ENCODE results near the gene TMEM138.
A peak's percentile ranks its signal among the peaks of the same experiment; 100 is the strongest.

Gene TMEM138

DNA sequence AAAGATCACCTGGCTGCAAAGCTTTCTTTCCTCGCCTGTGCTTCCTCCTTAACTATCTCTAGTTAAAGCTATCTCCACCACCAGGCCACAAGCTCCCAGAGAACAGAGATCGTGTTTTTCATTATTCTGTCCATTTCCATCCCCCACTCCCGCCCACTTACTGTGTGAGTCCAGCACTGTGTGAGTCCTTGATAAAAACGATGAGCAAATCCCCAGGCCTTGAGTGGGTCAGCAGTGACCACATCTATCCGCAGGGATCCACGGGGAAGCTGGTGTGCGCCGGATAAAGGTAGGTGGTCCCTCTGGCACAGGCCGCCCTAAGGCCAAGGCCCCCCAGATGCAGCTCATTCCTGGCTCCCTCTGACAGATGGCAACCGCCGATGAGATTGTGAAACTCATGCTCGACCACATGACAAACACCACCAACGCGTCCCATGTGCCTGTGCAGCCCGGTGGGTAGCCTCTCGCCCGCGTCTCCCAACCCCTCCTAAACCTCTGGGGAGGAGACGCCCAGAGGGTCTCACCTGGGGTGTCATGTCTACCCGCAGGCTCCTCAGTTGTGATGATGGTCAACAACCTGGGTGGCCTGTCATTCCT, 19.9 kb upstream of the TMEM138 start:
- no peak for DNase-seq (ENCODE audit: low spot score)

DNA sequence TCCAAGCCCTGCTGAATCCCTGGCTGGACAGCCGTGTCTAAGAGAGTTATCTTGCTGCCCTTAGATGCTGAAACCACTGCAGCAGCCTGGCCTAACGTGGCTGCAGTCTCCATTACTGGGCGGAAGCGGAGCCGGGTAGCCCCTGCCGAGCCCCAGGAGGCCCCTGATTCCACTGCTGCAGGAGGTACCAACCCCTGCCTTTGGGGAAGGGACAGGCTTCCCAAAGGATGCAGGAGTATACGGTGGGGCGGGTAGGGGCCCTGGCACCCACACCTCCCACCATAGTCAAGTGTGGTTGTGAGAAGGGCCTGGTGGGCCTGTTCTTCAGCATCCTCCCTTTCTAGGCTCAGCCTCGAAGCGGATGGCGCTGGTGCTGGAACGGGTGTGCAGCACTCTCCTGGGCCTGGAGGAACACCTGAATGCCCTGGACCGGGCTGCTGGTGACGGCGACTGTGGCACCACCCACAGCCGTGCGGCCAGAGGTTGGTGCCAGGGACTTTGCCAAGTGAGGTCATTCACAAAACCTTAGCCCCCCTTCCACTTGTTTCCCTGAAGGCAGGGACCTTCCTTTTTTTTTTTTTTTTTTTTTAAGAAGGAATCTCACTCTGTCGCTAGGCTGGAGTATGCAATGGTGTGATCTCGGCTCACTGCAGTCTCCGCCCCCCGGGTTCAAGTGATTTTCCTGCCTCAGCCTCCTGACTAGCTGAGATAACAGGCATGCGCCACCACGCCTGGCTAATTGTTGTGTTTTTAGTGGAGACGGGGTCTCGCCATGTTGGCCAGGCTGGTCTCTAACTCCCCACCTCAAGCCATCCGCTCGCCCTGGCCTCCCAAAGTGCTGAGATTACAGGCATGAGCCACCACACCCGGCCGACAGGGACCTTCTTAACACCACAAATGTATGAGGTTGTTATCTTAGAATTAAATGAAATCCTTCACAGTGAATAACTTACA, 18.1 kb upstream of the TMEM138 start:
- DNase-seq (ENCODE audit: low spot score): no peak

DNA sequence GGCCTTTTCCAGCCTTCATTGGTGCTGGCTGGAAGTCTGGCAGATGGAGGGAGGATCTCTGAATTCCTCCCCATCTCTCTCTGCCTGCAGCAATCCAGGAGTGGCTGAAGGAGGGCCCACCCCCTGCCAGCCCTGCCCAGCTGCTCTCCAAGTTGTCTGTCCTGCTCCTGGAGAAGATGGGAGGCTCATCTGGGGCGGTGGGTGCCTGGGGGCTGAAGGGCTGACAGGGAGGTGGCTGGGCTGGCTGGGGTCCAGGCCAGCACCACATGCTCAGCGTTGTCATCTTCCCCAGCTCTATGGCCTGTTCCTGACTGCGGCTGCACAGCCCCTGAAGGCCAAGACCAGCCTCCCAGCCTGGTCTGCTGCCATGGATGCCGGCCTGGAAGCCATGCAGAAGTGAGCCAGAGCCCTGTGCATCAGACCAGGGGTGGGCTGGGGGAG, 17.0 kb upstream of the TMEM138 start:
- no peak for DNase-seq (ENCODE audit: low spot score)

DNA sequence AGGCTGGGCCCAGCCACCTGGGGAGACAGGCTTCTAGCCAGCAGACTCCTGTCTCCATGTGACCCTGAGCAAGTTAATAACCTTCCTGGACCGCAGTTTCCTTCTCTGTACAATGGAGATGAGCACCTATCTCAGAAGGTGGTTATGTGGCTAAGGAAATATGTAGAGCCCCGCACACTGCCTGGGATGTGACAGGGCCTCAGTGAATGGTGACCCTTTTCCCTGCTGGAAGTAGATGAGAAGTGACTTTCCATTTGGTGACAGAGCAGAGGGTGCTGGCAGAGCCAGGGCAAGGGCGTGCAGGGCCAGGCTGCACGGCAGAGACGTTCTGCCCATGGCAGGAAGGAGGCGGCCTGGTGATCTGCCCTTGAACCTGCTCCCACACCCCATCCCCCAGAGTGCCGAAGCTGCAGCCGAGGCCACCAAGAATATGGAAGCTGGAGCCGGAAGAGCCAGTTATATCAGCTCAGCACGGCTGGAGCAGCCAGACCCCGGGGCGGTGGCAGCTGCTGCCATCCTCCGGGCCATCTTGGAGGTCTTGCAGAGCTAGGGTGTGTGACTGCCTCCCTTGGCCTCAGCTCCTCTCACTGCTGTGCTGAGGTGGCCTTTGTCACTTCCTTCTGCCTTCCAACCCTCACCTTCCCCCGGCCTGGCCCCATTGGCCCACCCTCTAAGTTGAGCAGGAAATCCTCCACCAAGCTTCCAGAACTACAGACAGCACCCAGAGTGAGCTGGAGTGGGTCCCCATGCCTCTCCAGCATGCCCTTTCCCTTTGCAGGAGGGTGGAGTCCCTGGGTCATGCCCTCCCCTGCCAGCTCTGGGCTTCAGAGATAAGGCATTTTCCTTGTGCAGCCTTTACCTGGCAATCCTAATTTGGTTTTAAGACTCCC, 16.0 kb upstream of the TMEM138 start:
- DNase-seq (ENCODE audit: low spot score): no peak

DNA sequence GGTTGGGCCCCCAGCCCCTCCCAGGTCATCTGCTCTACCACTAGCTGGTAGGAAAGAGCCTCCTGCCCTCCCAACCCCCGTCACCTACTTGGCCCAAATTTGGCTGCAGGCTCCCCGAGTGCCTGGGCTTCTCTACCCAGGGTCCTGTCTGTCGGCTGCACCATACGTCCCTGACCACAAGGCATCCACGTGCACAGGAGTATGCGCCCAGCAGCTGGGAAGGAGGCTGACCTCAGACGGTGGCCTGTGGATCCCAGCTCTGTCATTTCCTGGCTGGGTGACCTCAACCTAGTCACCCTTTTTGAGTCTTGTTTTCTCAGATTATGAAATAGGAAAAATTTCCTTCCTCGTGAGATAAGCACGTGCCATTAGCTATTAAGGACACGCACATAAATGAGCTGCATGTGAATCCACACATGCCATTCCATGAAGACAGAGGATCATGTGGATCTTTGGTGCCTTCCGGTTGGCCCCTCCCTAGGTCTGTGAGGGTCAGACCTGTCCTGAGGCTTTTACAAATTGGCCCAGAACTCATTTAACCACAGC, 14.2 kb upstream of the TMEM138 start:
- no peak for DNase-seq (ENCODE audit: low spot score)

DNA sequence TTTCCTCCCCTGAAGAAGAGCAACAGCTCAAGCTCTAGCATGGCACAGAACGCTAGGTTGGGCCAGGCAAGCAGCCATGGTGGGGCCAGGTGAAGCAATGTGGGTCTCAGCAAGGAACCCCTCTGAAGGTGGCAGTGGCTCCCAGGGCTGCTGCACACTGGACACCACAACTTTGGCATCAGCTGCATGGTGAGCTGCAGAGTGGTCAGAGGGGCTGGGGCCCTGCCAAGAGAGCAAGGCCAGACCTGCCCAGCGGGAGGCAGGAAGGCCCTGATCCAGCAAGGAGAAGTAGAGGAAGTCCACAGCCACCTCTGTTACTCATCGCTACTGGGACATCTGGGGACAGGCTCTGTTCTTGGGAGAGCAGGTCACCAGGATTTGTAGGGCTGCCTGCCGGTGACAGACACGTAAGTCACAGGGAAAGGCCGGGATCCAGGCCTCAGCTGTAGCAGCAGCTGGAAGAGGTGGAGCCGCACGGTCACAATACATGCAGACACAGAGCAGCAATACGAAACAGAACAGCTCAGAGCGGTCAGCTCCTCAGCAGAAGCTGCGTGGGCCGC, 12.9 kb upstream of the TMEM138 start:
- no peak for DNase-seq (ENCODE audit: low spot score)

DNA sequence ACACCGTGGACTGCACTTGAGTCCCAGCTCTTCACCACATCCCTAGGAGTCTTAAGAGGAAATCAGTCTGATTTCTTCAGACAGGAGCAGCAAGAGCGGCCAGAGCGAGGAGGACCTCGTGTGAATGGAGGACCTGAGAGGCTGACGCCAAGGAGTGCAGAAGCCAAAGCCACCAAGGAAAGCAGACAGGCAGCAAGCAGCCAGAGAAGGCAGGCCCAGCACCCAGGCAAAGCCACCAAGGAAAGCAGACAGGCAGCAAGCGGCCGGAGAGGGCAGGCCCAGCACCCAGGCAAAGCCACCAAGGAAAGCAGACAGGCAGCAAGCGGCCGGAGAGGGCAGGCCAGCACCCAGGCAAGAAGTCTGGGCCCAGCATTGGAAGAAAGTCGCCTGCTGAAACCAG, 12.3 kb upstream of the TMEM138 start:
- no peak for DNase-seq (ENCODE audit: low spot score)

DNA sequence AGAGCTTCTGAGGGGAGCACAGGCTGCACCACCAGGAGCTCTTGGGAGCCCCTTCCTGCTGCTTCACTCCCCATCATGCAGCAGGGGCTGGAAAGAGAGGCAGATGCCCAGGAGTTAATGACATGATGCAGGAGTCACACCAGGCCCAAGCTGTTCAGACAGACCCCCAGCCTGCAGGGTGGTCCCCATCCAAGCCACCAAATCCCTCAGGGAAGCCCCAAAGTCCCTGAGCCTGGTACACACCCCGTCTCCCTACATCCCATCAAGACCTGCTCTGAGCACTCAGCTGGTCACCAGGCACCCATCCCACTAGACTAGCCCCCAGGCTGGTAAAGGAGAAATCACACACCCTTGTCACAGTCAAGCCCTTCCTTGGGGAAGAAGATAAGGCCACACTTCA, 11.8 kb upstream of the TMEM138 start:
- no peak for DNase-seq (ENCODE audit: low spot score)

DNA sequence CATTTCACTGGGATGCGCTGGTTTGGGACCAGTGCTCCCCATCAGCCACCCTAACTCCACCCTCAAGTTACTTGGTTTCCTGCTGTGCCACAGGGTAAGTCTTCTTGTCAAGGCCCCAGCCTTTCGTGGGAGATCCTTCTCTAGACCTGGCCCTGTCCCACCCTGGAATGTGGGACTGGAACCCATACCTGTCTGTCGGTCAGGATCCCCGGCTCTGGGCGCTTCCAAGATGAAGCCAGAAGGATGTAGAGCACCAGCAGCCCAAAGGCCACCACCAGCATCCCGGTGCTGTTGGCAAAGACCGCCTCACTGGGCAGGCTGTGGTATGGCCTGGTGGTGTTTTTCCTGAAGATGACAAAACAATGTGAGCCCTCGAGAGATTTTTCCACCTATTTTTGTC, 11.4 kb upstream of the TMEM138 start:
- no peak for DNase-seq (ENCODE audit: low spot score)

DNA sequence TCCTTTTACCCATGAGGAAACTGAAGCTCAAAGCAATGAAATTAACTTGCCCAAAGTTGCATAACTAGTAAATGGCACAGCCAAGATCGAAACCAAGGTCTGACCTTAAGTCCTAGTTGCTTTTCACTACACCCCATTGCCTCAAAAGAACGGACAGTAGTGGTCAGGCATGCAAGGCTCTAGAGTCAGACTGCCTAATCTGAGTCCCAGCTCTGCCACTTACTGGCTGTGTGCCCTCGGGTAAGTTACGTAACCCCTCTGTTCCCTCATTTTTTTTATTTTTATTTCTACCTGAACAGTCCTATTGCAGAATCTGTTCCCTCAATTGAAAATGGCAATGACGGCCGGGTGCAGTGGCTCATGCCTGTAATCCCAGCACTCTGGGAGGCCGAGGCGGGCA, 10.1 kb upstream of the TMEM138 start:
- no peak for DNase-seq (ENCODE audit: low spot score)

DNA sequence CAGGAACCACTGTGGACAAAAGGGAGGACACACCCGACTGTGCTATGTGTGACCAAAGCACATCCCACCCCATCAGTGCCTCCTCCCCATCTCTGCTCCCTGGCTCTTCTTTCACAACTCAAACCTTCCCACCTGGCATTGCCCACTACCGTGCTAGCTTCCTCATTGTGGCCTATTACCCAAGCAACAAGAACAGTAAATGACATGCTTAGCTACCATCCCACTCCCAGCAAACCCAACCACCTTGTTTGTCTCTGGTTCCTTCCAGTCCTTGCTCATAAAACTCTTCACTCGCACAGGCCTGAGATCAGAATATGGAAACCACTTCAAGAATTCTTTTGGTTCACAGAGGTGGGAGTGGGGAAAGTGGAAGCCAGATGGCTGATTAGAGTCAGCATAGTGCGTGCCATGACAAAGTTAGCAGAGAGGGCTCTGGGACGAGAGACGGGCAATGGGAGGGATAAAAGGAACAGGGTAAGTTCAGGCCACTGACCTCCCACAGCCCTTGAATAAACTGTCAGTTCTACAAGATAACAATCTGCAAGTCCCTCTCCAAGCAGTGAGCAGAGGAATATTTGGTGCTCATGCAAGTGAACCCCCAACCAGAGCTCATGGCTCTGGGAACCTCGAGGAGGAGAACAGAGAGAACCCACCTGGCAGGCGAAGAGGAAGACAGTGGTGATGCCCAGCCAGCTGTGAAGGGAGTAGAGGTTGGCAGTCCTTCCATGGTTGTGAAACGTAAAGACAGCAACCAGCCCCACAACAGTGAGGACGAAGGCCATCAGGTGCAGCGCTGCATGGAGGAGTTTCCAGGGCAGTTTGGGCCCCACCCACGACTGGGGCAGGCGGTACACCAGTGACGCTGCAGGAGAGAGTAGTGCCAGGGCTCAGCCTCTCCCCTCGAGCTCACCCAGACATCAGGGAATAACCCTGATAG, 8.8 kb upstream of the TMEM138 start:
- DNase-seq (ENCODE audit: low spot score): no peak

DNA sequence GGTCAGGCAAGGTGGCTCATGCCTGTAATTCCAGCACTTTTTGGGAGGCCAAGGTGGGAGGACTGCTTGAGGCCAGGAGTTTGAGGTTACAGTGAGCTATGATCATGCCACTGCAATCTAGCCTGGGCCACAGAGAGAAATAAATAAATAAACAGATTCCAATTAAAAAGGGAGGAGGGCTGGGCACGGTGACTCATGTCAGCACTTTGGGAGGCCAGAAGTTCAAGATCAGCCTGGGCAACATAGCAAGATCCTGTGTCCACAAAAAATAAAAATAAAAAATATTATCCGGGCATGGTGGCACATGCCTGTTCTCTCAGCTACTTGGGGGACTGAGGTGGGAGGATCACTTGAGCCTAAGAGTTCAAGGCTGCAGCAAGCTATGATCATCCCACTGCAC, 8.0 kb upstream of the TMEM138 start:
- no peak for DNase-seq (ENCODE audit: low spot score)

DNA sequence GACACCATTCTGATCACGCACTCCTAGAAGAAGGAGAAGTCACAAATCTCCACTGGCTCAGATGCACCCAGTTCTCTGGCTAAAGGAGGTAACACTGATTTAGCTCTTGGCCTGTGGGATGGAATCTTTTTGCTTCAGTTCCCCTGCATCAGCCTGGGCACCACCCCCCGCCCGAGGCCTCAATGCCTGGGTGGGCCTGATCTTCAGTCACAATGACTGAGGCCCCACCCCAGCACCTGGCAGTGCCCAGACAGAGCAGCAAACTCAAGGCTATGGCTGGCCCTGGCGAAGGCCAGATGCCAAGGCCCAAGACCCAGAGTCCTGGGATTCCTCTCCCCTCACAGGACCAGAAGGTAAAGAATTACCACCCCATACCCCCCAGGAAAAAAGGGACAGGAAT, 5.5 kb upstream of the TMEM138 start:
- no peak for DNase-seq (ENCODE audit: low spot score)

DNA sequence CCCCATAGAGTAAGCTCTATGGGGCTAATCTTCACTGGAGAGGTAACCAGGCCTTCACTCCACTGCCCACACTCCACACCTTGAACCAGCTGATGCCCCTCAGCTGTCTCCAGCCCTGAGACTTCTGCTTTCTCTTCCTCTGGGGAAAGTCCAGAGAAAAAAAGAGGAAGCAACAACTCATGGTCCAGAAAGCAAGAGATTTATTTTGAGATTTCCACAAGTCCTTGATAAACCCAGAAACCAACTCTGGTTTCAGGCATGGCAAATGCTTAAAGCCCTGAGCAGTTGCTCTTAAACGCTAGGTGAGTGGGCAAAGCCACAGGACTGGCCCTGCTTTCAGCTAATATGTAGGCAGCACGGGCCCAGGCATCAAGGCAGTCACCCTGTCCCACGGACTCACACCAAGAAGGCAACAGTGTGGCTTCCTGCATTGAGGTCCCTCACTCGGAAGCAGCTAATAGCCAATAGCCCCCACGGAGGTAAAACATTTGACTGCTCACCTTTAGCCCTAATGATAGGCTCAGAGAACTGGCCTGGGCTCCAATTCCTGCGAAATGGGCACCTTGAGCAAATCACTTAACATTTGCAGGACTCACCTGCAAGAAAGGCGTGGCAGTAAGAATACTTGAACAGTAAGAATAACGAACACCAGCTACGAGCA, 4.8 kb upstream of the TMEM138 start:
- DNase-seq (ENCODE audit: low spot score): no peak

DNA sequence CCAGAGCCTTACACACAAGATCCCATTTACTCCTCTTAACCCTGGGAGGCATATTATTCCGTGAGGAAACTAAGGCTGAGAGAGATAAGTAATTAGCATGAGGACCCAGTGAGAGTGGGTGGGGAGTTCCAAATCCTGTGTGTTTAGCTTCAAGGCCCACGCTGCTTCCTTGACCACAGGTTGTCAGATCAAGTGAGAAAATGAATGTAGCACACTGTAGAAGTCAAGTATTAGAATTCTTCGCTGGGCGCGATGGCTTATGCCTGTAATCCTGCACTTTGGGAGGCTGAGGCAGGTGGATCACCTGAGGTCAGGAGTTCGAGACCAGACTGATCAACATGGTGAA, 4.3 kb upstream of the TMEM138 start:
- DNase-seq (ENCODE audit: low spot score): no peak

DNA sequence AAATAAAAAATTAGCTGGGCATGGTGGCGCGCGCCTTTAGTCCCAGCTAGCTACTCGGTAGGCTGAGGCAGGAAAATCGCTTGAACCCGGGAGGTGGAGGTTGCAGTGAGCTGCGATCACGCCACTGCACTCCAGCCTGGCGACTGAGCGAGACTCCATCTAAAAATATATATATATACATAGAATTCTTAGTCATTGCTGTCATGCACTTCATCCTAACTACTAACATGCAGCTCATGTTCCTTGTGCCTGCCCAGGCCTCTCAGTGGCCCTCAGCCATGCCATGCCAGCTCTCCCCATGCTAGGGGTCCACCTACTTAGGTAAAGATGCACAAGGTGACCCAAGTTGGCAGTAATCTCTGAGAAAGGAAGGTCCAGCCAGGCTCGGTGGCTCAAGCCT, 3.6 kb upstream of the TMEM138 start:
- DNase-seq (ENCODE audit: low spot score): no peak

DNA sequence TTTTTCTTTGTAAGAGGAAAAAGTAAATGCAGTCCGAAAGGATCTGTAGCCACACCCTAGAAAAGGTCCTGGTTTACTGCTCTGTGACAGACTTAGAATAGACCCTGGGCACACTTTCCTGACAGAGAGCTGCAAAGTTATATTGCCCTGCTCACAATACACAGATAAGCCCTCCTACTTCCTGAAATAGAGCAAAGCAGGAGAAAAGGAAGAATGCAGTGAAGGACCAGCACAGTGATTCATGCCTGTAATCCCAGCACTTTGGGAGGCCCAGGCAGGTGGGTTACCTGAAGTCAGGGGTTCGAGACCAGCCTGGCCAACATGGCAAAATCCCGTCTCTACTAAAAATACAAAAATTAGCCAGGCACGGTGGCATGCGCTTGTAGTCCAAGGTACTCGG, 2.7 kb upstream of the TMEM138 start:
- DNase-seq (ENCODE audit: low spot score): no peak

DNA sequence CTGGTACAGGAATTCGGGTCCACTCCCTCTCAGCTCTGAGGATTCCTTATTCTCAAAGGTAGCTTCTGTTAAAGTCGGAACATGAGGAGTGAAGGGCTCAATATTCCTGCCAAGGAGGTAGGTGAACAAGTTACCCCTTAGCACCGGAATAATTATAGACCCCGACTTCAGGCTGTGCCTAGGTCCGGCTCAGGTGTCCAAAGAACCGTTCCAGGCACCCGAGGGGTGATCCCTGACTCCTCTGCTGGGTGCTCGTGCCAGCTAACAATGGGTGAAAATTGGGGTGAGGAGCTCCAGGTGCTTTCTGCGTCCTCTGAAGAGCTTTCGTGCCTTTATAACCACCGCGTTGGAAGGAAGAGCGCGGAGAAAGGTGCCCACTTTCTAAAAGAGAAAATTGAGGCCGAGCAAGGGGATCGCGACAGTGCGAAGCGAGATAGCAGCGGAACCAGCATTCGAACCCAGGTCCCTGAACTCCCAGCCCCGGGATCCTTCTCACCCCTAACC, 885 bp upstream of the TMEM138 start:
- DNase-seq (ENCODE audit: low spot score): no peak

DNA sequence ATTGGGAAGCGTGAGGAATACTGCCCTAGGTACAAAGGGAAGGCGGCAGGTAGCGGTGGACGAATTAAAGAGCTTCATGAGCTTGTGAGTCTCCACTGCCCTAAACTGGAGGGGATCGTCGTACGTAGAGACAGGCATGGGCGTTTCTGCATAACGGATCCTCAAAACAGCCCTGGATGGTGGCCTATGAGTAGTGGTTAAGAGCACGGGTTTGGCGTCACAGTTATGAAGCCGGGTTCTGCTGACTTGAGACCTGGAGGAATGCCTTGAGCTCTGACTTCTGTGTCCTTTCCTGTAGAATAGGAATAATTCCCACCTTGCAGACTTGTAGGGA, 335 bp downstream of the TMEM138 start:
- DNase-seq (ENCODE audit: low spot score): peak; percentile 23

DNA sequence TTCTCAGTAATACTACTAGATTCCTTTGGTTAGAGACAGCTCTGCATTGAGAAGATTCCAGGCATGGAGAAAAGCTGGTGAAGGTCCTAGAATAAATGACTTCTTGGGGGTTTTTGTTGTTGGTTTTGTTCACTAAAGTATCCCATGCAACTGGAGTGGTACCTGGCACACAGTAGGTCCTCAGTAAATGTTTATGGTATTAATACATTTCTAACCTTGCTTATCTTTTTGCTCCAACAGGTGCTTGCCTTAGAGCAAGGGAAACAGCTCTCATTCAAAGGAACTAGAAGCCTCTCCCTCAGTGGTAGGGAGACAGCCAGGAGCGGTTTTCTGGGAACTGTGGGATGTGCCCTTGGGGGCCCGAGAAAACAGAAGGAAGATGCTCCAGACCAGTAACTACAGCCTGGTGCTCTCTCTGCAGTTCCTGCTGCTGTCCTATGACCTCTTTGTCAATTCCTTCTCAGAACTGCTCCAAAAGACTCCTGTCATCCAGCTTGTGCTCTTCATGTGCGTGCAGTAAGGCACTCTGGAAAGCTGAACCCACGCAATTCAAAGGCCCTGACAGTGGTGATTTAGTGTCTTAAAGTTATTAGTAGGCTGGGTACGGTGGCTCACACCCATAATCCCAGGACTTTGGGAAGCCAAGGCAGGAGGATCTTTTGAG, 2.0 kb downstream of the TMEM138 start:
- DNase-seq (ENCODE audit: low spot score): no peak

Measured in LoVo (cell line).